Measurements from ENCODE around the gene FRG1.
A peak's percentile ranks its signal among the peaks of the same experiment; 100 is the strongest.
"Not testable (repeated sequence)": the region's sequence is repeated elsewhere in the genome, so short reads cannot be mapped to it uniquely, and the experiment has no call there.

The FRG1 gene

GRCh38 chr4:189940178-189941004 lies at the start of gene FRG1:
Gene FRG1, plus strand, starts transcription at chr4:189940872. Its CDS starts 138 bp downstream, at chr4:189941010.
- H3K4me3 ChIP-seq (ENCODE audit: insufficient read depth, low read length, poor library complexity, severe bottlenecking) = peak within 1 kb of the TSS; percentile 88
- H3K27ac ChIP-seq (ENCODE audit: low read depth, low read length) = peak within 1 kb of the TSS; percentile 60
- H3K36me3 ChIP-seq (ENCODE audit: low read length) = peaks cover 13% of the 10 kb centered on the region
- H3K4me2 ChIP-seq (ENCODE audit: low read depth, low read length, poor library complexity, severe bottlenecking) = peak within 1 kb of the TSS; percentile 95
- H3K27me3 ChIP-seq (ENCODE audit: low read length) = no peaks in the 10 kb centered on the region
- peak within 1 kb of the TSS; percentile 100 for H2AFZ ChIP-seq (ENCODE audit: low read depth, low read length, severe bottlenecking)
- H3F3A ChIP-seq (ENCODE audit: insufficient read depth) = peaks cover 4% of the 10 kb centered on the region; the same call in 1 of the 2 replicates
- H3K9me2 ChIP-seq (replicated peaks; ENCODE audit: insufficient read depth, low read length) = no peaks in the 10 kb centered on the region
- peaks cover 44% of the 10 kb centered on the region for H3K79me2 ChIP-seq (ENCODE audit: insufficient read depth, low read length)
- H4K20me1 ChIP-seq (ENCODE audit: low read depth, low read length) = no peaks in the 10 kb centered on the region
- TF ChIP-seq CTCF (IDR thresholded peaks at IDR 0.05; ENCODE audit: insufficient read depth, low read length, poor library complexity, severe bottlenecking) (peak; percentile 80), EZH2phosphoT487 (conservative IDR thresholded peaks at IDR 0.05; ENCODE audit: low read length) (no peak)
- peak within 1 kb of the TSS; percentile 94 for H3K9ac ChIP-seq (ENCODE audit: low read length)
- H3K9me3 ChIP-seq (ENCODE audit: insufficient read depth, low read length) = no peaks in the 10 kb centered on the region

GRCh38 chr4:189897667-189898066 lies 43.0 kb upstream of the FRG1 start:
- H3K4me2 ChIP-seq (ENCODE audit: low read depth, low read length, poor library complexity, severe bottlenecking) = no peak overlapping the region
- no peak overlapping the region for H3K9ac ChIP-seq (ENCODE audit: low read length)
- no peaks in the 10 kb centered on the region for H3K9me2 ChIP-seq (replicated peaks; ENCODE audit: insufficient read depth, low read length)
- no peak overlapping the region for H3K4me3 ChIP-seq (ENCODE audit: insufficient read depth, low read length, poor library complexity, severe bottlenecking)
- H3K27me3 ChIP-seq (ENCODE audit: low read length) = no peaks in the 10 kb centered on the region
- no peaks in the 10 kb centered on the region for H3K9me3 ChIP-seq (ENCODE audit: insufficient read depth, low read length)
- H3K27ac ChIP-seq (ENCODE audit: low read depth, low read length) = no peak overlapping the region
- no peaks in the 10 kb centered on the region for H4K20me1 ChIP-seq (ENCODE audit: low read depth, low read length)
- no peaks in the 10 kb centered on the region for H3F3A ChIP-seq (ENCODE audit: insufficient read depth)
- no peaks in the 10 kb centered on the region for H3K79me2 ChIP-seq (ENCODE audit: insufficient read depth, low read length)
- H3K36me3 ChIP-seq (ENCODE audit: low read length) = no peaks in the 10 kb centered on the region
- H2AFZ ChIP-seq (ENCODE audit: low read depth, low read length, severe bottlenecking) = no peak overlapping the region
- TF ChIP-seq EZH2phosphoT487 (conservative IDR thresholded peaks at IDR 0.05; ENCODE audit: low read length) = no peak
- no peak for TF ChIP-seq CTCF (IDR thresholded peaks at IDR 0.05; ENCODE audit: insufficient read depth, low read length, poor library complexity, severe bottlenecking)

- H4K20me1 ChIP-seq (ENCODE audit: low read depth, low read length); H3K27ac ChIP-seq (ENCODE audit: low read depth, low read length); H3K9me3 ChIP-seq (ENCODE audit: insufficient read depth, low read length); H3K36me3 ChIP-seq (ENCODE audit: low read length); H3K79me2 ChIP-seq (ENCODE audit: insufficient read depth, low read length); H3K27me3 ChIP-seq (ENCODE audit: low read length); H3K4me3 ChIP-seq (ENCODE audit: insufficient read depth, low read length, poor library complexity, severe bottlenecking); H3K9me2 ChIP-seq (replicated peaks; ENCODE audit: insufficient read depth, low read length); H2AFZ ChIP-seq (ENCODE audit: low read depth, low read length, severe bottlenecking); H3K4me2 ChIP-seq (ENCODE audit: low read depth, low read length, poor library complexity, severe bottlenecking); H3K9ac ChIP-seq (ENCODE audit: low read length); H3F3A ChIP-seq (ENCODE audit: insufficient read depth): not testable (repeated sequence)
These were observed 41.1 kb upstream of the FRG1 start for GRCh38 chr4:189899481-189900015.

GRCh38 chr4:189904420-189905027 lies 36.1 kb upstream of the FRG1 start:
- not testable (repeated sequence) for H3K79me2 ChIP-seq (ENCODE audit: insufficient read depth, low read length); H4K20me1 ChIP-seq (ENCODE audit: low read depth, low read length); H3F3A ChIP-seq (ENCODE audit: insufficient read depth); H3K27ac ChIP-seq (ENCODE audit: low read depth, low read length); H3K36me3 ChIP-seq (ENCODE audit: low read length); H2AFZ ChIP-seq (ENCODE audit: low read depth, low read length, severe bottlenecking); H3K9me2 ChIP-seq (replicated peaks; ENCODE audit: insufficient read depth, low read length); H3K9ac ChIP-seq (ENCODE audit: low read length); H3K9me3 ChIP-seq (ENCODE audit: insufficient read depth, low read length); H3K4me2 ChIP-seq (ENCODE audit: low read depth, low read length, poor library complexity, severe bottlenecking); H3K27me3 ChIP-seq (ENCODE audit: low read length); H3K4me3 ChIP-seq (ENCODE audit: insufficient read depth, low read length, poor library complexity, severe bottlenecking)
- TF ChIP-seq CTCF (IDR thresholded peaks at IDR 0.05; ENCODE audit: insufficient read depth, low read length, poor library complexity, severe bottlenecking) = peak; percentile 50
